Neural crest cell (in vitro differentiated cells): ENCODE data around the gene IRAK3. TPM values are rescaled to one million over a fixed set of nuclear protein-coding genes. Genes with fewer than 3 reads are reported as not detected.

Experiments
- DNase-seq: peaks from one replicate; pipeline ENCODE4 v3.0.0; 2021; ENCODE audit warnings: low read depth, mixed read lengths, low spot score
- H3K27ac Mint-ChIP-seq: one replicate; pipeline ENCODE4 v1.8.0; 2021; ENCODE audit warnings: mild to moderate bottlenecking, mixed read lengths; ENCODE audit not compliant: unreplicated experiment
- H3K27me3 Mint-ChIP-seq: 2 replicates; pipeline ENCODE4 v1.8.0; 2021; ENCODE audit warnings: low read depth, mild to moderate bottlenecking, mixed read lengths
- H3K36me3 Mint-ChIP-seq: 2 replicates; pipeline ENCODE4 v1.8.0; 2021; ENCODE audit warnings: low read depth, mild to moderate bottlenecking, mixed read lengths
- H3K4me1 Mint-ChIP-seq: 2 replicates; pipeline ENCODE4 v1.8.0; 2021; ENCODE audit warnings: mixed read lengths
- H3K4me3 Mint-ChIP-seq: one replicate; pipeline ENCODE4 v1.8.0; 2021; ENCODE audit warnings: mild to moderate bottlenecking, mixed read lengths
- H3K9me3 Mint-ChIP-seq: 2 replicates; pipeline ENCODE4 v1.8.0; 2021; ENCODE audit warnings: mixed read lengths
- CTCF ChIP-seq: fragments of 200-600 bp; sonication (generic); conservative IDR thresholded peaks from 2 replicates; pipeline ENCODE4 v1.5.0; 2021; ENCODE audit warnings: antibody characterized with exemption, mild to moderate bottlenecking
- total RNA-seq: library from RNA; stranded (reverse); gene quantifications from 2 replicates; pipeline ENCODE4 v1.2.1, GENCODE V29; 2021

IRAK3 gene
- total RNA-seq, 1 donor from 2014 or later, result 0.56 TPM

GRCh38 chr12:66237505-66238175 is 48.6 kb downstream of the IRAK3 start:
- DNase-seq, result no peak
- H3K4me3 Mint-ChIP-seq, result peak overlapping the region; percentile 58
- no peaks in the 10 kb centered on the region for H3K36me3 Mint-ChIP-seq
- no peak for TF ChIP-seq CTCF
- H3K9me3 Mint-ChIP-seq, result no peaks in the 10 kb centered on the region
- H3K27me3 Mint-ChIP-seq, result peaks cover 27% of the 10 kb centered on the region
- H3K27ac Mint-ChIP-seq, result no peak overlapping the region
- peaks cover 12% of the 10 kb centered on the region for H3K4me1 Mint-ChIP-seq

- Mint-ChIP-seq H3K9me3 (no peaks in the 10 kb centered on the region), H3K4me1 (peaks cover 8% of the 10 kb centered on the region), H3K36me3 (no peaks in the 10 kb centered on the region), H3K4me3 (no peak overlapping the region), H3K27ac (no peak overlapping the region), H3K27me3 (peaks cover 24% of the 10 kb centered on the region)
- TF ChIP-seq CTCF, result no peak
- DNase-seq, result no peak
These were observed 50.3 kb downstream of the IRAK3 start for GRCh38 chr12:66239295-66239694.

- no peaks in the 10 kb centered on the region for H3K9me3 Mint-ChIP-seq
- H3K27me3 Mint-ChIP-seq, result peaks cover 26% of the 10 kb centered on the region
- H3K36me3 Mint-ChIP-seq, result no peaks in the 10 kb centered on the region
- peaks cover 8% of the 10 kb centered on the region for H3K4me1 Mint-ChIP-seq
- no peak overlapping the region for H3K27ac Mint-ChIP-seq
- no peak overlapping the region for H3K4me3 Mint-ChIP-seq
- no peak for TF ChIP-seq CTCF
- DNase-seq, result no peak
These were observed 51.2 kb downstream of the IRAK3 start for GRCh38 chr12:66240096-66240820.

GRCh38 chr12:66241061-66242043 is 52.3 kb downstream of the IRAK3 start:
- peaks cover 22% of the 10 kb centered on the region for H3K27me3 Mint-ChIP-seq
- DNase-seq, result no peak
- no peak overlapping the region for H3K27ac Mint-ChIP-seq
- no peaks in the 10 kb centered on the region for H3K36me3 Mint-ChIP-seq
- no peaks in the 10 kb centered on the region for H3K9me3 Mint-ChIP-seq
- H3K4me1 Mint-ChIP-seq, result peaks cover 8% of the 10 kb centered on the region
- no peak overlapping the region for H3K4me3 Mint-ChIP-seq
- TF ChIP-seq CTCF, result no peak

GRCh38 chr12:66242311-66242710 is 53.3 kb downstream of the IRAK3 start:
- no peak overlapping the region for H3K4me3 Mint-ChIP-seq
- no peaks in the 10 kb centered on the region for H3K9me3 Mint-ChIP-seq
- TF ChIP-seq CTCF, result no peak
- peaks cover 8% of the 10 kb centered on the region for H3K4me1 Mint-ChIP-seq
- H3K27me3 Mint-ChIP-seq, result peaks cover 14% of the 10 kb centered on the region
- no peak for DNase-seq
- no peak overlapping the region for H3K27ac Mint-ChIP-seq
- no peaks in the 10 kb centered on the region for H3K36me3 Mint-ChIP-seq
